ENCODE data around the gene WDR83. TPM values are rescaled to one million over a fixed set of nuclear protein-coding genes. Genes with fewer than 3 reads are reported as not detected.

Gene WDR83
- total and polyA plus RNA-seq, 2 experiments from 2014 or later: 12.5 to 18.5 TPM

DNA sequence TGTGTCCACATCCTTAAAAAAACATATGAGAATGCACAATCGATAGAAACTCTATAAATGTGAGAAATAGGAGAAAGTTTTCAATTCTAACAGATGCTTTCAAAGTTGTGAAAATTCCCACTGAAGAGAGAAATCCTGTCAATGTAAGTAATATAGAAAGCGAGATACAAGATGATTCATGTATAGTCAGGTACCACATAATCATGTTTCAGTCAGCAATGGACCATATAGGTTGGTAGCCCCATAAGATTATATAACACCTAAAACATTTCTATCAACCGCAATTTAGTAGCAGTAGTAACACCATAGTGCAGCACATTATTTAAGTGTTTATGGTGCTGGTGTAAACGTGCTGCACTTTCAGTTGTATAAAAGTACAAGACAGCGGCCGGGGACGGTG, 37.4 kb upstream of the WDR83 start (continued):
- TF ChIP-seq, protein P1, sequence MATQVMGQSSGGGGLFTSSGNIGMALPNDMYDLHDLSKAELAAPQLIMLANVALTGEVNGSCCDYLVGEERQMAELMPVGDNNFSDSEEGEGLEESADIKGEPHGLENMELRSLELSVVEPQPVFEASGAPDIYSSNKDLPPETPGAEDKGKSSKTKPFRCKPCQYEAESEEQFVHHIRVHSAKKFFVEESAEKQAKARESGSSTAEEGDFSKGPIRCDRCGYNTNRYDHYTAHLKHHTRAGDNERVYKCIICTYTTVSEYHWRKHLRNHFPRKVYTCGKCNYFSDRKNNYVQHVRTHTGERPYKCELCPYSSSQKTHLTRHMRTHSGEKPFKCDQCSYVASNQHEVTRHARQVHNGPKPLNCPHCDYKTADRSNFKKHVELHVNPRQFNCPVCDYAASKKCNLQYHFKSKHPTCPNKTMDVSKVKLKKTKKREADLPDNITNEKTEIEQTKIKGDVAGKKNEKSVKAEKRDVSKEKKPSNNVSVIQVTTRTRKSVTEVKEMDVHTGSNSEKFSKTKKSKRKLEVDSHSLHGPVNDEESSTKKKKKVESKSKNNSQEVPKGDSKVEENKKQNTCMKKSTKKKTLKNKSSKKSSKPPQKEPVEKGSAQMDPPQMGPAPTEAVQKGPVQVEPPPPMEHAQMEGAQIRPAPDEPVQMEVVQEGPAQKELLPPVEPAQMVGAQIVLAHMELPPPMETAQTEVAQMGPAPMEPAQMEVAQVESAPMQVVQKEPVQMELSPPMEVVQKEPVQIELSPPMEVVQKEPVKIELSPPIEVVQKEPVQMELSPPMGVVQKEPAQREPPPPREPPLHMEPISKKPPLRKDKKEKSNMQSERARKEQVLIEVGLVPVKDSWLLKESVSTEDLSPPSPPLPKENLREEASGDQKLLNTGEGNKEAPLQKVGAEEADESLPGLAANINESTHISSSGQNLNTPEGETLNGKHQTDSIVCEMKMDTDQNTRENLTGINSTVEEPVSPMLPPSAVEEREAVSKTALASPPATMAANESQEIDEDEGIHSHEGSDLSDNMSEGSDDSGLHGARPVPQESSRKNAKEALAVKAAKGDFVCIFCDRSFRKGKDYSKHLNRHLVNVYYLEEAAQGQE (IDR thresholded peaks at IDR 0.05; ENCODE audit: unreplicated experiment): no peak

DNA sequence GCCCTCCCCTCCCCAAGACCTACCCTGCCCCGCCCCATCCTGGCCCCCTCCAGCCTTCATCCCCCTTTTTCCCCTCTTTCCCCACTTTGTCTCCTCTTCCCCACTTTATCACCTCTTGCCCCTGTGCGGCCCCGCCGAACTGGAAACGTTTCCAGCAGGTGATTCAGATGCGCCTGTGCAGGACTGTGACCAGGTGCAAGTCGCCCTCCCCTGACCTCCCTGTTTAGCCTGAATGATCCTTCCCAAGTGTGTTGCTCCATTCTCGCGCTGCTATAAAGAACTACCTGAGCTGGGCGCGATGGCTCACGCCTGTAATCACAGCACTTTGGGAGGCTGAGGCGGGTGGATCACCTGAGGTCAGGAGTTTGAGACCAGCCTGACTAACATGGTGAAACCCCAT, 30.0 kb upstream of the WDR83 start:
- Histone ChIP-seq H2AFZ (no peak overlapping the region), H3K36me3 (ENCODE audit: insufficient read depth) (0 out of 2 replicates have a peak, but pooled peaks cover under 1% of the 10 kb centered on the region), H3K9me2 (ENCODE audit: insufficient read depth) (no peaks in the 10 kb centered on the region; the same call in 1 of the 2 replicates), H3F3A (replicated peaks; ENCODE audit: low read depth) (0 out of 2 replicates have a peak, but pooled peaks cover 5% of the 10 kb centered on the region), H3K4me2 (no peak overlapping the region), H3K79me2 (replicated peaks; ENCODE audit: insufficient read depth) (no peaks in the 10 kb centered on the region), H3K27ac (ENCODE audit: low read depth) (no peak overlapping the region), H3K4me3 (no peak overlapping the region), H3K4me1 (ENCODE audit: insufficient read depth) (no peaks in the 10 kb centered on the region), H3K27me3 (ENCODE audit: insufficient read depth) (no peaks in the 10 kb centered on the region), H4K20me1 (replicated peaks; ENCODE audit: insufficient read depth) (no peaks in the 10 kb centered on the region)
- H3K9me3 Mint-ChIP-seq: peaks cover 2% of the 10 kb centered on the region; the same call in 2 of the 3 replicates
- DNase-seq (ENCODE audit: low spot score) (no peak), ATAC-seq (no peak)
- peaks cover 6% of the 10 kb centered on the region for H3K36me3 Mint-ChIP-seq (ENCODE audit: low read depth)
- no peaks in the 10 kb centered on the region; the same call in 2 of the 3 replicates for H3K4me1 Mint-ChIP-seq
- no peak overlapping the region for H3K4me3 Mint-ChIP-seq
- H3K27me3 Mint-ChIP-seq (ENCODE audit: insufficient read depth, low read depth, poor library complexity): peaks cover 15% of the 10 kb centered on the region
- no peak overlapping the region for H3K27ac Mint-ChIP-seq
- TF ChIP-seq ZNF114 (CRISPR knock-in tag; IDR thresholded peaks at IDR 0.05) (no peak), JUNB (IDR thresholded peaks at IDR 0.05; ENCODE audit: unreplicated experiment) (no peak), POLR2AphosphoS5 (IDR thresholded peaks at IDR 0.05; ENCODE audit: low read depth) (no peak), EZH2phosphoT487 (IDR thresholded peaks at IDR 0.05; ENCODE audit: unreplicated experiment) (no peak), EZH2 (IDR thresholded peaks at IDR 0.05; ENCODE audit: low read depth, unreplicated experiment) (no peak), CREB1 (CRISPR knock-in tag; IDR thresholded peaks at IDR 0.05; ENCODE audit: low read depth) (no peak), ZNF331 (CRISPR knock-in tag; IDR thresholded peaks at IDR 0.05; ENCODE audit: low read depth) (no peak), NANOG (IDR thresholded peaks at IDR 0.05; ENCODE audit: borderline replicate concordance) (no peak)
- TF ChIP-seq, protein P2, sequence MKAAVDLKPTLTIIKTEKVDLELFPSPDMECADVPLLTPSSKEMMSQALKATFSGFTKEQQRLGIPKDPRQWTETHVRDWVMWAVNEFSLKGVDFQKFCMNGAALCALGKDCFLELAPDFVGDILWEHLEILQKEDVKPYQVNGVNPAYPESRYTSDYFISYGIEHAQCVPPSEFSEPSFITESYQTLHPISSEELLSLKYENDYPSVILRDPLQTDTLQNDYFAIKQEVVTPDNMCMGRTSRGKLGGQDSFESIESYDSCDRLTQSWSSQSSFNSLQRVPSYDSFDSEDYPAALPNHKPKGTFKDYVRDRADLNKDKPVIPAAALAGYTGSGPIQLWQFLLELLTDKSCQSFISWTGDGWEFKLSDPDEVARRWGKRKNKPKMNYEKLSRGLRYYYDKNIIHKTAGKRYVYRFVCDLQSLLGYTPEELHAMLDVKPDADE (IDR thresholded peaks at IDR 0.05): no peak
- TF ChIP-seq, protein P3, sequence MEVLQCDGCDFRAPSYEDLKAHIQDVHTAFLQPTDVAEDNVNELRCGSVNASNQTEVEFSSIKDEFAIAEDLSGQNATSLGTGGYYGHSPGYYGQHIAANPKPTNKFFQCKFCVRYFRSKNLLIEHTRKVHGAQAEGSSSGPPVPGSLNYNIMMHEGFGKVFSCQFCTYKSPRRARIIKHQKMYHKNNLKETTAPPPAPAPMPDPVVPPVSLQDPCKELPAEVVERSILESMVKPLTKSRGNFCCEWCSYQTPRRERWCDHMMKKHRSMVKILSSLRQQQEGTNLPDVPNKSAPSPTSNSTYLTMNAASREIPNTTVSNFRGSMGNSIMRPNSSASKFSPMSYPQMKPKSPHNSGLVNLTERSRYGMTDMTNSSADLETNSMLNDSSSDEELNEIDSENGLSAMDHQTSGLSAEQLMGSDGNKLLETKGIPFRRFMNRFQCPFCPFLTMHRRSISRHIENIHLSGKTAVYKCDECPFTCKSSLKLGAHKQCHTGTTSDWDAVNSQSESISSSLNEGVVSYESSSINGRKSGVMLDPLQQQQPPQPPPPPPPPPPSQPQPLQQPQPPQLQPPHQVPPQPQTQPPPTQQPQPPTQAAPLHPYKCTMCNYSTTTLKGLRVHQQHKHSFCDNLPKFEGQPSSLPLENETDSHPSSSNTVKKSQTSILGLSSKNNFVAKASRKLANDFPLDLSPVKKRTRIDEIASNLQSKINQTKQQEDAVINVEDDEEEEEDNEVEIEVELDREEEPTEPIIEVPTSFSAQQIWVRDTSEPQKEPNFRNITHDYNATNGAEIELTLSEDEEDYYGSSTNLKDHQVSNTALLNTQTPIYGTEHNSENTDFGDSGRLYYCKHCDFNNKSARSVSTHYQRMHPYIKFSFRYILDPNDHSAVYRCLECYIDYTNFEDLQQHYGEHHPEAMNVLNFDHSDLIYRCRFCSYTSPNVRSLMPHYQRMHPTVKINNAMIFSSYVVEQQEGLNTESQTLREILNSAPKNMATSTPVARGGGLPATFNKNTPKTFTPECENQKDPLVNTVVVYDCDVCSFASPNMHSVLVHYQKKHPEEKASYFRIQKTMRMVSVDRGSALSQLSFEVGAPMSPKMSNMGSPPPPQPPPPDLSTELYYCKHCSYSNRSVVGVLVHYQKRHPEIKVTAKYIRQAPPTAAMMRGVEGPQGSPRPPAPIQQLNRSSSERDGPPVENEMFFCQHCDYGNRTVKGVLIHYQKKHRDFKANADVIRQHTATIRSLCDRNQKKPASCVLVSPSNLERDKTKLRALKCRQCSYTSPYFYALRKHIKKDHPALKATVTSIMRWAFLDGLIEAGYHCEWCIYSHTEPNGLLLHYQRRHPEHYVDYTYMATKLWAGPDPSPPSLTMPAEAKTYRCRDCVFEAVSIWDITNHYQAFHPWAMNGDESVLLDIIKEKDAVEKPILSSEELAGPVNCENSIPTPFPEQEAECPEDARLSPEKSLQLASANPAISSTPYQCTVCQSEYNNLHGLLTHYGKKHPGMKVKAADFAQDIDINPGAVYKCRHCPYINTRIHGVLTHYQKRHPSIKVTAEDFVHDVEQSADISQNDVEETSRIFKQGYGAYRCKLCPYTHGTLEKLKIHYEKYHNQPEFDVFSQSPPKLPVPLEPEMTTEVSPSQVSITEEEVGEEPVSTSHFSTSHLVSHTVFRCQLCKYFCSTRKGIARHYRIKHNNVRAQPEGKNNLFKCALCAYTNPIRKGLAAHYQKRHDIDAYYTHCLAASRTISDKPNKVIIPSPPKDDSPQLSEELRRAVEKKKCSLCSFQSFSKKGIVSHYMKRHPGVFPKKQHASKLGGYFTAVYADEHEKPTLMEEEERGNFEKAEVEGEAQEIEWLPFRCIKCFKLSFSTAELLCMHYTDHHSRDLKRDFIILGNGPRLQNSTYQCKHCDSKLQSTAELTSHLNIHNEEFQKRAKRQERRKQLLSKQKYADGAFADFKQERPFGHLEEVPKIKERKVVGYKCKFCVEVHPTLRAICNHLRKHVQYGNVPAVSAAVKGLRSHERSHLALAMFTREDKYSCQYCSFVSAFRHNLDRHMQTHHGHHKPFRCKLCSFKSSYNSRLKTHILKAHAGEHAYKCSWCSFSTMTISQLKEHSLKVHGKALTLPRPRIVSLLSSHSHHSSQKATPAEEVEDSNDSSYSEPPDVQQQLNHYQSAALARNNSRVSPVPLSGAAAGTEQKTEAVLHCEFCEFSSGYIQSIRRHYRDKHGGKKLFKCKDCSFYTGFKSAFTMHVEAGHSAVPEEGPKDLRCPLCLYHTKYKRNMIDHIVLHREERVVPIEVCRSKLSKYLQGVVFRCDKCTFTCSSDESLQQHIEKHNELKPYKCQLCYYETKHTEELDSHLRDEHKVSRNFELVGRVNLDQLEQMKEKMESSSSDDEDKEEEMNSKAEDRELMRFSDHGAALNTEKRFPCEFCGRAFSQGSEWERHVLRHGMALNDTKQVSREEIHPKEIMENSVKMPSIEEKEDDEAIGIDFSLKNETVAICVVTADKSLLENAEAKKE (CRISPR knock-in tag; IDR thresholded peaks at IDR 0.05): no peak
- TF ChIP-seq, protein P1 (IDR thresholded peaks at IDR 0.05; ENCODE audit: unreplicated experiment): no peak
